ENCODE measurements around the gene CXXC4.

DNA sequence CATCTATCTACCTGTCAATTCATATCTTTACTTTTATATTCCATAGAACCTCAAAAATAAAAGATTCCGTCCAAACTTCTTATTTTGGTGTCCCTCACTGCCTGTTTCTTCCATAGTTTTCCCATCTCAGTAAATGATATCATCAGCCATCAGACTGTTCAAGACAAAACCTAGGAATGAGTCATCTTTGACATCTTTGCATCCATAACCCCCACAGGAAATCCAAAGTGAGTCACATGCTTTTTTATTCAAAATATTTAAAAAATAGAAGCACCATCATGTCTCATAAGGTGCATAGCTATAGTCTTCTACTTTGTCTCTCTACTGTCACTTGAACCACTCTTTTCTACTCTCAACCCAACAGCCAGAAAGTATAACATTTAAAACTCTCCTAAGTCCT lies 29.9 kb upstream of the CXXC4 start:
- TF ChIP-seq, protein P1, sequence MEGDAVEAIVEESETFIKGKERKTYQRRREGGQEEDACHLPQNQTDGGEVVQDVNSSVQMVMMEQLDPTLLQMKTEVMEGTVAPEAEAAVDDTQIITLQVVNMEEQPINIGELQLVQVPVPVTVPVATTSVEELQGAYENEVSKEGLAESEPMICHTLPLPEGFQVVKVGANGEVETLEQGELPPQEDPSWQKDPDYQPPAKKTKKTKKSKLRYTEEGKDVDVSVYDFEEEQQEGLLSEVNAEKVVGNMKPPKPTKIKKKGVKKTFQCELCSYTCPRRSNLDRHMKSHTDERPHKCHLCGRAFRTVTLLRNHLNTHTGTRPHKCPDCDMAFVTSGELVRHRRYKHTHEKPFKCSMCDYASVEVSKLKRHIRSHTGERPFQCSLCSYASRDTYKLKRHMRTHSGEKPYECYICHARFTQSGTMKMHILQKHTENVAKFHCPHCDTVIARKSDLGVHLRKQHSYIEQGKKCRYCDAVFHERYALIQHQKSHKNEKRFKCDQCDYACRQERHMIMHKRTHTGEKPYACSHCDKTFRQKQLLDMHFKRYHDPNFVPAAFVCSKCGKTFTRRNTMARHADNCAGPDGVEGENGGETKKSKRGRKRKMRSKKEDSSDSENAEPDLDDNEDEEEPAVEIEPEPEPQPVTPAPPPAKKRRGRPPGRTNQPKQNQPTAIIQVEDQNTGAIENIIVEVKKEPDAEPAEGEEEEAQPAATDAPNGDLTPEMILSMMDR (IDR thresholded peaks at IDR 0.05), result no peak
- TF ChIP-seq POLR2A (IDR thresholded peaks at IDR 0.05), result no peak

Data from right lobe of liver (tissue), 4 donors.